Epithelial cell of prostate (primary cell): ENCODE results near the gene OR51M1.

Source experiments
- DNase-seq: peaks from one replicate; pipeline ENCODE4 v3.0.0-alpha.2; 2011; ENCODE audit warnings: low read depth, low spot score
- H3K27ac ChIP-seq: fragments of 450-650 bp; 2 replicates; pipeline ENCODE4 v1.5.1; 2017; ENCODE audit warnings: mild to moderate bottlenecking

OR51M1 gene

GRCh38 chr11:5380740-5381342, 2.8 kb upstream of the OR51M1 start:
- no peak overlapping the region for H3K27ac ChIP-seq
- DNase-seq: no peak

- no peak for DNase-seq
- no peak overlapping the region for H3K27ac ChIP-seq
Measured at GRCh38 chr11:5384335-5384734, 723 bp downstream of the OR51M1 start.

GRCh38 chr11:5390210-5390609, 6.6 kb downstream of the OR51M1 start:
- no peak for DNase-seq
- H3K27ac ChIP-seq: no peak overlapping the region

GRCh38 chr11:5394091-5394490, 10.5 kb downstream of the OR51M1 start:
- H3K27ac ChIP-seq: no peak overlapping the region
- no peak for DNase-seq

- DNase-seq: no peak
- no peak overlapping the region for H3K27ac ChIP-seq
Measured at GRCh38 chr11:5398936-5399335, 15.3 kb downstream of the OR51M1 start.

- H3K27ac ChIP-seq: no peak overlapping the region
- DNase-seq: no peak
Measured at GRCh38 chr11:5405173-5405572, 21.6 kb downstream of the OR51M1 start.

- H3K27ac ChIP-seq: no peak overlapping the region
- DNase-seq: no peak
Measured at GRCh38 chr11:5420993-5421392, 37.4 kb downstream of the OR51M1 start.

- no peak for DNase-seq
- H3K27ac ChIP-seq: no peak within 1 kb of the TSS
Measured at GRCh38 chr11:5421811-5422210, 38.2 kb downstream of the OR51M1 start, which contains the start of gene OR51Q1. OR51Q1 (plus strand) TSS chr11:5422111; CDS start chr11:5422201, 90 bp downstream.

- H3K27ac ChIP-seq: no peak overlapping the region
- DNase-seq: no peak
Measured at GRCh38 chr11:5423131-5423530, 39.5 kb downstream of the OR51M1 start.

GRCh38 chr11:5441414-5441813, 57.8 kb downstream of the OR51M1 start, which contains the start of gene OR51I1:
OR51I1 (minus strand) TSS chr11:5441514; CDS start chr11:5441514, 0 bp downstream.
- no peak for DNase-seq
- no peak within 1 kb of the TSS for H3K27ac ChIP-seq
